ENCODE measurements around the gene PLPPR1. TPM values are rescaled to one million over a fixed set of nuclear protein-coding genes. Genes with fewer than 3 reads are reported as not detected.

PLPPR1 gene
- total and polyA plus RNA-seq, 2 donors (not counting 3 experiments of a cell fraction or from before 2014, with no cell fraction given) = 0.18 to 0.50 TPM

- H3K27me3 ChIP-seq (ENCODE audit: control insufficient read depth in 2 of 2, insufficient read depth in 2 of 2, low read length in 2 of 2) = peaks cover 28 to 54% of the 10 kb centered on the region in 2 experiments
- POLR2A ChIA-PET = no interaction called here
- H3K9ac ChIP-seq (replicated peaks; ENCODE audit: extremely low read depth, insufficient read depth, low read length) = no peak overlapping the region
- intact Hi-C loops (cut with micrococcal nuclease) = no loop called here
- FAIRE-seq = no peak
- no peak overlapping the region for H3K4me2 ChIP-seq (ENCODE audit: insufficient read depth, low read length)
- no peaks in the 10 kb centered on the region for H3K9me1 ChIP-seq (replicated peaks; ENCODE audit: control insufficient read depth, extremely low read depth, insufficient read depth, low read length)
- no peak overlapping the region for H3K4me3 ChIP-seq (replicated peaks in 1 of 3; ENCODE audit: insufficient read depth in 1 of 3, low read depth in 1 of 3, low read length in 3 of 3)
- H4K20me1 ChIP-seq (replicated peaks; ENCODE audit: control insufficient read depth, extremely low read depth, insufficient read depth, low read length) = no peaks in the 10 kb centered on the region
- CTCF ChIA-PET = interaction anchor here (1.2 to 1.3 kb wide), 2 partner anchors 10 to 282 kb away, joined by 3 read pairs; no protein-coding TSS in a partner anchor
- TF ChIP-seq POLR2A (IDR thresholded peaks at IDR 0.05; ENCODE audit: low read depth, low read length) = no peak
- TF ChIP-seq, protein P1, sequence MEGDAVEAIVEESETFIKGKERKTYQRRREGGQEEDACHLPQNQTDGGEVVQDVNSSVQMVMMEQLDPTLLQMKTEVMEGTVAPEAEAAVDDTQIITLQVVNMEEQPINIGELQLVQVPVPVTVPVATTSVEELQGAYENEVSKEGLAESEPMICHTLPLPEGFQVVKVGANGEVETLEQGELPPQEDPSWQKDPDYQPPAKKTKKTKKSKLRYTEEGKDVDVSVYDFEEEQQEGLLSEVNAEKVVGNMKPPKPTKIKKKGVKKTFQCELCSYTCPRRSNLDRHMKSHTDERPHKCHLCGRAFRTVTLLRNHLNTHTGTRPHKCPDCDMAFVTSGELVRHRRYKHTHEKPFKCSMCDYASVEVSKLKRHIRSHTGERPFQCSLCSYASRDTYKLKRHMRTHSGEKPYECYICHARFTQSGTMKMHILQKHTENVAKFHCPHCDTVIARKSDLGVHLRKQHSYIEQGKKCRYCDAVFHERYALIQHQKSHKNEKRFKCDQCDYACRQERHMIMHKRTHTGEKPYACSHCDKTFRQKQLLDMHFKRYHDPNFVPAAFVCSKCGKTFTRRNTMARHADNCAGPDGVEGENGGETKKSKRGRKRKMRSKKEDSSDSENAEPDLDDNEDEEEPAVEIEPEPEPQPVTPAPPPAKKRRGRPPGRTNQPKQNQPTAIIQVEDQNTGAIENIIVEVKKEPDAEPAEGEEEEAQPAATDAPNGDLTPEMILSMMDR (IDR thresholded peaks at IDR 0.05; ENCODE audit: extremely low read depth in 1 of 2, insufficient read depth in 1 of 2, low read depth in 1 of 2, low read length in 2 of 2) = no peak
- no peak for TF ChIP-seq FOS (IDR thresholded peaks at IDR 0.05; ENCODE audit: borderline replicate concordance, insufficient read depth, low read length)
- TF ChIP-seq EZH2 (IDR thresholded peaks at IDR 0.05; ENCODE audit: borderline replicate concordance, low read depth, low read length, severe bottlenecking) = no peak
- TF ChIP-seq MYC (IDR thresholded peaks at IDR 0.05; ENCODE audit: low read depth, low read length) = no peak
- TF ChIP-seq POLR2AphosphoS5 (IDR thresholded peaks at IDR 0.05; ENCODE audit: insufficient read depth, low read depth, low read length) = no peak
- no peak for TF ChIP-seq JUN (IDR thresholded peaks at IDR 0.05; ENCODE audit: borderline replicate concordance, insufficient read depth, insufficient read length, low read depth)
- no peak for TF ChIP-seq GATA2 (IDR thresholded peaks at IDR 0.05; ENCODE audit: insufficient read depth, insufficient read length, low read depth, low read length)
- TF ChIP-seq MAX (IDR thresholded peaks at IDR 0.05; ENCODE audit: insufficient read depth, insufficient read length) = no peak
- no peak overlapping the region for H3K27ac ChIP-seq (ENCODE audit: insufficient read depth, low read depth, low read length)
- H2AFZ ChIP-seq (ENCODE audit: low read depth, low read length) = no peak overlapping the region
- H3K4me1 ChIP-seq (ENCODE audit: control insufficient read depth, extremely low read depth, insufficient read depth, low read length) = no peaks in the 10 kb centered on the region
- BruUV-seq (replicated peaks) = no TSS peak
- no peaks in the 10 kb centered on the region for H3K79me2 ChIP-seq (ENCODE audit: control insufficient read depth, insufficient read depth, low read length)
- dilution Hi-C loops (cut with MboI; ENCODE audit: extremely low pct_ligation_motif_present, low sequenced_read_pairs) = no loop called here
- H3K9me3 ChIP-seq (replicated peaks; ENCODE audit: control insufficient read depth, insufficient read depth, low read length) = no peaks in the 10 kb centered on the region
- DNase-seq (ENCODE audit: low read depth, low spot score) = no peak
- no peaks in the 10 kb centered on the region for H3K36me3 ChIP-seq (ENCODE audit: control insufficient read depth in 2 of 2, extremely low read depth in 1 of 2, insufficient read depth in 2 of 2, low read length in 2 of 2)
Observed at GRCh38 chr9:101030086-101030391, 1.5 kb downstream of the PLPPR1 start.
